ENCODE results near the gene SLC46A3. TPM values are rescaled to one million over a fixed set of nuclear protein-coding genes. Genes with fewer than 3 reads are reported as not detected.

SLC46A3 gene
- total RNA-seq = 1 to 10 TPM; 2.1 to 2.9 TPM

DNA sequence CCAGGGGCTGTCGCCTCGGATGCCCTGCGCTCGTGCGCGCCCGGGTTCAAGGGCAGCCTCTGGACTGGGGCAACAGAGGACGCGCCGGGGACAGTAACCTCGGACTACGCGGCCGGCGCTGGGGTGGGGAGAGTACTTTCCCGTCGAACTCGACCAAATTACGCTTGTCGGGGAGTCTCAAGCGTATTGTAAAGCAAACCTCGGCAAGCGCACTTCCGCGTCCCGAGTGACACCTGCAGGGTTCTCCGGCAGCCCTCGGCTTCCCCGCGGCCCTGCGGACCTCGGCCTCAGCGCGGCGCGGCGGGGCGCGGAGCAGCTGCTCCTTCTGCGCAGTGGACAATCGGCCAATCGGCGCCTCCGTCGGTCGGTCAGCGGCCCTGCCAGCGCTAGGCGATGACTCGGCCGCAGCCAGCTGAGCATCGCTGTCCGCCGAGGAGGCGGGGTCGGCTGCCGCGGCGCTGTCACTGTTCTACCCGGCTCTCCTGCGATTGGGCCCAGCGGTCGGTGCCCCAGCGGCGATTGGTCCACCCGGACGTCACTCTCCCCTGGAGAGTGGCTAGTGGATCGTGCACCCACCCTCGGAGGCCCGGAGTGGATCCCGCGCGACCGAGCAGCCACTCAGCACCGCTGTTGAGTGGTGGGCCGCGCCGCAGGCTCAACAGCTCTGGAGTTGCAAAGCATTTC is at the start of gene SLC46A3:
TSS of gene SLC46A3 (minus strand) at position 428 of the 684 bp plus-strand sequence. CDS start 972 bp downstream, outside the sequence.
- ATAC-seq (peak; percentile 99 to 100), DNase-seq (ENCODE audit: low spot score in 2 of 2) (peak; percentile 95 to 99)
- H3K27ac Mint-ChIP-seq = peak within 1 kb of the TSS; percentile 81 to 95
- no peaks in the 10 kb centered on the region for H3K36me3 Mint-ChIP-seq
- no peaks in the 10 kb centered on the region for H3K9me3 Mint-ChIP-seq

GRCh38 chr13:28763887-28764286 is 45.1 kb upstream of the SLC46A3 start:
- no peak for DNase-seq (ENCODE audit: low spot score in 2 of 2)
- Mint-ChIP-seq H3K36me3 (peaks cover 7% of the 10 kb centered on the region in 2 donors), H3K27ac (no peak overlapping the region), H3K9me3 (peaks cover 9 to 13% of the 10 kb centered on the region in 2 donors)
- ATAC-seq = no peak

DNA sequence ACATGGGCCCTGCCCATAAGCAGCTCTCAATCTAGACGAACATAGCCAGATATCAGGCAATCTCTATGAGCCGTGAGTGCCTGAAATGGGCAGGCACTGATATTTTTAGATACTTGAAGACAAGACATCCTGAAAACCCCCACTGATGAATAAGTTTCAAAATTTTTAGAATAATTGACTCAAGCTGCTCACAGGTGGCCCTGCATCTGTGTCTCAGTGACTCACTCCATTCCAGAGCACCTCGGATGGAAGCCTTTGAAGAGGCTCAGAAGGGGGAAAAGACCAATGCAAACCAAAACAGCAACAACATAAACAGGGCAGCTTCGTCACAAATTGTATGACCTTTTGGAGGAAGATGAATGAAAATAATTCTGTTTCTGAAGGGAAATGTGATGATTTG is 42.8 kb upstream of the SLC46A3 start:
- ATAC-seq (no peak), DNase-seq (ENCODE audit: low spot score in 2 of 2) (no peak)
- H3K36me3 Mint-ChIP-seq = peaks cover 10 to 15% of the 10 kb centered on the region in 2 donors
- peaks cover 12 to 17% of the 10 kb centered on the region in 2 donors for H3K9me3 Mint-ChIP-seq
- no peak overlapping the region for H3K27ac Mint-ChIP-seq

DNA sequence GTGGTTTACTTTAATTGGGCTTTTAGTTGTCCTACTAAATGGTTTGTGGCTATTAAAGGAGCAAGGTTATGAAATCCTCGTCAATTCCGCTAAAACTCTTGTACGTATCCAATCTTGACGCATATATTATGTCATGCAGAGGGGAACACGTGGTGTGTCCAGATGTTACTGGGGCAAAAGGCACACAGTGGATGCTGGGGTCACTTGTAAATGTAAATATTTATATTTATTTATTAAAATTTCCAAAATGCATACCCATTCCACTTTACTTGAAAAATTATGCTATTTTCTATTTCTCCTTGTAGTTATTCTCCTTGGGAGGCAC is 36.7 kb upstream of the SLC46A3 start:
- DNase-seq (ENCODE audit: low spot score in 2 of 2) = no peak
- peak overlapping the region; percentile 86 to 95 for H3K27ac Mint-ChIP-seq
- H3K9me3 Mint-ChIP-seq = peaks cover 12 to 26% of the 10 kb centered on the region in 2 donors
- H3K36me3 Mint-ChIP-seq = peaks cover 15 to 27% of the 10 kb centered on the region in 2 donors
- no peak for ATAC-seq

- DNase-seq (ENCODE audit: low spot score in 2 of 2) = no peak
- H3K9me3 Mint-ChIP-seq = peaks cover 12 to 26% of the 10 kb centered on the region in 2 donors
- ATAC-seq = peak in 1 of 2 donors; percentile 45
Measured at GRCh38 chr13:28754698-28755545, 36.2 kb upstream of the SLC46A3 start.

GRCh38 chr13:28753946-28754345 is 35.2 kb upstream of the SLC46A3 start:
- ATAC-seq (no peak), DNase-seq (ENCODE audit: low spot score in 2 of 2) (no peak)
- Mint-ChIP-seq H3K36me3 (peaks cover 17 to 20% of the 10 kb centered on the region in 2 donors), H3K27ac (peak overlapping the region in 1 of 2 donors; percentile 46), H3K9me3 (peaks cover 13 to 27% of the 10 kb centered on the region in 2 donors)

More at GRCh38 chr13:28754698-28755545, 36.2 kb upstream of the SLC46A3 start:
- Mint-ChIP-seq H3K27ac (peak overlapping the region; percentile 86 to 95), H3K36me3 (peaks cover 15 to 27% of the 10 kb centered on the region in 2 donors)

GRCh38 chr13:28753208-28753892 is 34.6 kb upstream of the SLC46A3 start:
- Mint-ChIP-seq H3K27ac (peak overlapping the region in 1 of 2 donors; percentile 83), H3K9me3 (peaks cover 11 to 21% of the 10 kb centered on the region in 2 donors), H3K36me3 (peaks cover 14 to 18% of the 10 kb centered on the region in 2 donors)
- DNase-seq (ENCODE audit: low spot score in 2 of 2) = no peak
- no peak for ATAC-seq

DNA sequence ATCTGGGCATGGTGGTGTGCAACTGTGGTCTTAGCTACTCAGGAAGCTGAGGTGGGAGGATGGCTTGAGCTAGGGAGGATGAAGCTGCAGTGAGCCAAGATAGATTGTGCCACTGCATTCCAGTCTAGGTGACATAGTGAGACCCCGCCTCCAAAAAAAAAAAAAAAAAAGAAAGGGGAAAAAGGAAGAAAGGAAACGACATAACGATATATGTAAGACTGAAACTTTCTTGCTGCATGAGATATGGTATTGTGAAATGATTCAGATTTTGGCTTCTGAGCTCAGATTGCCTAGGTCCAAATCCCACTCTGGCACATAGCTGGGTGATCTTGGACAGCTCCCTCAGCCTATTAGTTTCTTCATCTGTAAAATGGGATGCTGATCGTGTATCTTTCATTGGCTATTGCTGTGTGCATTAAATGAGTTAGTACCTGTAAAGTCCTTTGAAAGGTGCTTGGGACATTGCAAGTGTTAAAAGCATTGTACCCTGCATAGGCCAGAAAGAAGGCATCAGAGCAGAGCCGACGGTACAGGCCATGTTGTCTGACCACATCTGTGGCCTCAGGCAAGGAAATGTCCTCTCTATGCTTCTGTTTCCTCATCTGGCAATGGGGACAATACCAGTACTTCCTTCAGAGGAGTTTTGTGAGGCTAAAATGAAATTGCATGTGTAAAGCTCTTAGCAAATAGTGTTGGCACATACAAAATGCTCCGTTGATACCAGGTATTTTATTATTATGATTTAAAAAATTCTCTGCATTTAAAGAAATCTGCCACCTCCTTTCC is 32.6 kb upstream of the SLC46A3 start:
- Mint-ChIP-seq H3K9me3 (peaks cover 6 to 13% of the 10 kb centered on the region in 2 donors), H3K27ac (no peak overlapping the region), H3K36me3 (peaks cover 8 to 17% of the 10 kb centered on the region in 2 donors)
- DNase-seq (ENCODE audit: low spot score in 2 of 2) (no peak), ATAC-seq (peak in 1 of 2 donors; percentile 67)

DNA sequence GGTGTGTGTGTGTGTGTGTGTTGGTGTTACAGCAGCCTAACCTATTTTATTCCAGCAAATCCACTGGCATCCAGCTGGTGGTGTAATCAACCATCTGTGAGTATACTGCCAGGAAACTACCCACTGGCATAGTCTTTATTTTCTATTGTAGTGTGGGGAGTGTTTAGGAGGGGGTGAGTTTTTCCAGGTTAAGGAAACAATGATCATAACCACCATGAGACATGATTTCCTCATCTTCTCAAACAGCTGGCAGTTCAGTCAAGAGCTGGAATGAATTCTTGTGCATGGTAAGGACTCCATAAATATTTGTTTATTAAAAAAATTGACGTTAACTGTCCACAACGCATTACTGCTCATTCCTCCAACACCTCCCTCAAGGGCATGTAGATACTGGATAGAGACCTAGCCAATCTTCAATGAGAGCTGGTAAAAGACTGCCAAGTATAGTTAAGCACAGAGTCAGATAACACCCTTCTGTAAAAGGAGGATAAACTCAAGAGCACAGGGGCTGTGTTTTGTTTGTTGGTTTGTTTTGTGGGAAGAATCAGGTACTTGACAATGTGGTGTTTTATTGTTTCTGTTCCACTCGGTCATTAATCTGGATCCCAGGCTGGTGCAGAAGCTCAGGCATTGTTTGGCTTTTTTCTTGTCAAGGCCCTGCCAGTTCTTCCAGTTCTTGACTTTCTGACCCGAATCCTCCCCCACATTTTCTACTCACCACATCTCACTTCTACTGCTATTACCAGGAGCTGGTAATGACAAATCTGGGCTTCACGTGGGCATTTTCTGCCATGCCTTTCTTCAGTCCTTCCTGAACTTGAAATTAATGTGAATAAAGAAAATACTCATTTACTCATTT is 31.6 kb upstream of the SLC46A3 start:
- H3K36me3 Mint-ChIP-seq = peaks cover 8 to 13% of the 10 kb centered on the region in 2 donors
- no peak overlapping the region for H3K27ac Mint-ChIP-seq
- H3K9me3 Mint-ChIP-seq = peaks cover 6 to 13% of the 10 kb centered on the region in 2 donors
- DNase-seq (ENCODE audit: low spot score in 2 of 2) (no peak), ATAC-seq (no peak)

GRCh38 chr13:28747851-28748250 is 29.1 kb upstream of the SLC46A3 start:
- peaks cover 0 to 8% of the 10 kb centered on the region in 2 donors for H3K36me3 Mint-ChIP-seq
- H3K27ac Mint-ChIP-seq = no peak overlapping the region
- DNase-seq (ENCODE audit: low spot score in 2 of 2) (no peak), ATAC-seq (no peak)
- peaks cover 4 to 6% of the 10 kb centered on the region in 2 donors for H3K9me3 Mint-ChIP-seq

DNA sequence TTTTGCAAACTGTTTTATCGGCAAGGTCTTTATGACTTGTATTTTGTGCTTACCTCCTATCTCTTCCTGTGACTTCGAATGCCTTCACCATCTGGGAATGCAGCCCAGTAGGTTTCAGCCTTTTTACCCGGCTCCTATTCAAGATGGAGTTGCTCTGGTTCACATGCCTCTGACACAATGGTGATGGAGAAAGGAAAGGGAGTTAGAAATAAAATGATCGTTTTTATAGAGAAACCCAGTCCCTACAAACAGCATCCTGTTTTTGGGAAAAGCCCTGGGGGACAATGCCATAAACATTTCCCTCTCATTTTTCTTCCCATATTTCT is 27.5 kb upstream of the SLC46A3 start:
- Mint-ChIP-seq H3K36me3 (peaks cover 0 to 8% of the 10 kb centered on the region in 2 donors), H3K9me3 (peaks cover 4 to 6% of the 10 kb centered on the region in 2 donors)

DNA sequence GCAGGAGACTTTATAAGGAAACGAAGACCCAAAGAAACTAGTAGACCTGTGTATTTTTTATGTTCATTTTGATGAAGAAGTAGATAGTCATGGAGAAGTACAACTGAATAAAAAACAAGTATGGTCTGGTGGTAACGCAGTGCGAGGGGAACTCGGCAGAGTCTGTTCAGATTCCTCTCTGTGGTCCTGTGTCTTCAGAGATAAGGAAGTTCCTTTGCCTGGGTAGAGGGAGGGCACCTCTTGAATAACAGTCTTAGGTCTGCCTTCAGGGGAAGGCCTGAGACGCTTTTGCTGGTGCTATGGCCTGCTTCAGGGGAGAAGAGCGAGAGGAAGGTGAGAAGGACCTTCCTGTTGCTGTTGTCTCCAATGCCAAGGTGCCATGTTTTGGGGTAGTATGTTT is 25.9 kb upstream of the SLC46A3 start:
- peaks cover 0 to 6% of the 10 kb centered on the region in 2 donors for H3K36me3 Mint-ChIP-seq
- H3K27ac Mint-ChIP-seq = peak overlapping the region in 1 of 2 donors; percentile 7
- H3K9me3 Mint-ChIP-seq = peaks cover 2 to 5% of the 10 kb centered on the region in 2 donors

More for the DNA sequence above, 27.5 kb upstream of the SLC46A3 start:
- DNase-seq (ENCODE audit: low spot score in 2 of 2) (no peak), ATAC-seq (no peak)
- no peak overlapping the region for H3K27ac Mint-ChIP-seq

DNA sequence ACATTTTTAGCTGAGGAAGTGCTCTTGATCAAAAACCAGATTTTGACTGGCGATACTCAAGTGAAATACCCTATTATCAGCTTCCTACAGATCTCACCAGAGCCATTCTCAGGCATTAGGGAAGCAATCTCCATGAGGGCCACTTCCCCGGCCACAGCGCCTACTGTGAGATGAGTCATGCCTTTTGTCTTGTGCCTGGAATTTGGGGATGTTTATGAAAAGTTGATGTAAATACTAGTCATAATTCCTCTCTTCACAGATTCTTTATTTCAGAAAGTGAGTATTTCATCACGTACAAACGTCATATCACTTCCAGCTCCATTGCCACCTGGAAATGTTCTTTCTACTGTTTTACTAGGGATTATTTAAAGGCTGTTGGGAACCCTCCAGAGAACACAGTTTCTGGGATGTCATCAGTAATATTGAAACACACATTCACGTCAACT is 25.3 kb upstream of the SLC46A3 start:
- ATAC-seq = no peak
- Mint-ChIP-seq H3K27ac (no peak overlapping the region), H3K36me3 (peaks cover 0 to under 1% of the 10 kb centered on the region in 2 donors), H3K9me3 (peaks cover 0 to under 1% of the 10 kb centered on the region in 2 donors)
- no peak for DNase-seq (ENCODE audit: low spot score in 2 of 2)

More for the DNA sequence above, 25.9 kb upstream of the SLC46A3 start:
- ATAC-seq = no peak
- no peak for DNase-seq (ENCODE audit: low spot score in 2 of 2)

DNA sequence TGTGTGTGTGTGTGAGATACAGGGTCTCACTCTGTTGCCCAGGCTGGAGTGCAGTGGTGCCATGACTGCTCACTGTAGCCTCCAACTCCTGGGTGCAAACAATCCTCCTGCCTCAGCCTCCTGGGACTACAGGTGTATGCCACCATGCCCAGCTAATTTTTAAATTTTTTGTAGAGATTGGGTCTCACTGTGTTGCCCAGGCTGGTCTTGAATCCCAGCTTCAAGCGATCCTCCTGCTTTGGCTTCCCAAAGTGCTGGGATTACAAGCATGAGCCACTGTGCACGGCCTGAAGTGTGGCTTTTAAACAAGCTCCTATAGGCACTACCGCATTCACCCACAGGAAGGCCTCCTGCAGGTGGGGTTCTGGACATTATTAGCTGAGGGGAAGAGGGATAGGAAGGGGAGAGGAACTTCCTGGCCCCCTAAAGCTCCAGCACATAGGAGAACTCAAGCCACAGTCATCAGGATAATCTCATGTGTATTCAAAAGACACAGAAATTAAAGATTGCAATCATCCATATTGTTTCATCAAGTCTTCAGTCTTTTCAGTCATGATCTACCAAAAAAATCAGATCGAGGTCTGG is 24.8 kb upstream of the SLC46A3 start:
- no peak overlapping the region for H3K27ac Mint-ChIP-seq
- ATAC-seq = no peak
- H3K36me3 Mint-ChIP-seq = no peaks in the 10 kb centered on the region
- no peak for DNase-seq (ENCODE audit: low spot score in 2 of 2)
- no peaks in the 10 kb centered on the region for H3K9me3 Mint-ChIP-seq

GRCh38 chr13:28743020-28743419 is 24.2 kb upstream of the SLC46A3 start:
- Mint-ChIP-seq H3K36me3 (no peaks in the 10 kb centered on the region), H3K27ac (no peak overlapping the region), H3K9me3 (no peaks in the 10 kb centered on the region)
- DNase-seq (ENCODE audit: low spot score in 2 of 2) = no peak
- ATAC-seq = no peak
